ENCODE data around the gene E2F8.

The E2F8 gene

DNA sequence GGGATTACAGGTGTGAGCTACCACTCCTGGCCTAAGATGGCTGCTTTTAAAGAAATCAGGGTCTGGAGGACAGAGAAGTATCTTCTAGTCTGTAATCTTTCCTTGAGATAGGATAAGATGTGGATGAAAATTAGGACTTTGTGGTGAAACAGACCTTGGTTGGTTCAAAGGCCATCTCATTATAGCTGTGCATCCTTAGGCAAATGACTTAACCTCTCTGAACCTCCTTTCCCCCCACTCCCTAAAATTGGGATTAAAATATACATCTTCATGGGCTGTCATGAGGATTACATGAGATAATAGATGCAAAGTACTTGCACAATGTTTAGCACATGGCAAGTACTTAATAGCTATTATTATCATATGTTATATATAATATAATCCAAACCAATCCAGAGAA lies 10.8 kb upstream of the E2F8 start:
- no peaks in the 10 kb centered on the region for H3K4me1 ChIP-seq (ENCODE audit: insufficient read depth, insufficient read length)
- no peak overlapping the region for H3K9ac ChIP-seq (ENCODE audit: insufficient read length, low read depth)
- no peaks in the 10 kb centered on the region for H3K27me3 ChIP-seq (ENCODE audit: insufficient read depth, insufficient read length)
- no peak overlapping the region for H3K4me3 ChIP-seq (ENCODE audit: insufficient read length, low read depth)
- DNase-seq (ENCODE audit: low read depth, low spot score), result no peak
- no peak for TF ChIP-seq ZNF274 (IDR thresholded peaks at IDR 0.05; ENCODE audit: low read depth, low read length)
- no peak for TF ChIP-seq YY1 (IDR thresholded peaks at IDR 0.05; ENCODE audit: insufficient read depth, insufficient read length)
- no peak for TF ChIP-seq SUZ12 (IDR thresholded peaks at IDR 0.05; ENCODE audit: extremely low read depth, insufficient read depth, insufficient read length)
- no peaks in the 10 kb centered on the region for H3K36me3 ChIP-seq (ENCODE audit: insufficient read depth, insufficient read length, low read length)
- no peaks in the 10 kb centered on the region for H3K9me3 ChIP-seq (ENCODE audit: insufficient read depth, low read length)

DNA sequence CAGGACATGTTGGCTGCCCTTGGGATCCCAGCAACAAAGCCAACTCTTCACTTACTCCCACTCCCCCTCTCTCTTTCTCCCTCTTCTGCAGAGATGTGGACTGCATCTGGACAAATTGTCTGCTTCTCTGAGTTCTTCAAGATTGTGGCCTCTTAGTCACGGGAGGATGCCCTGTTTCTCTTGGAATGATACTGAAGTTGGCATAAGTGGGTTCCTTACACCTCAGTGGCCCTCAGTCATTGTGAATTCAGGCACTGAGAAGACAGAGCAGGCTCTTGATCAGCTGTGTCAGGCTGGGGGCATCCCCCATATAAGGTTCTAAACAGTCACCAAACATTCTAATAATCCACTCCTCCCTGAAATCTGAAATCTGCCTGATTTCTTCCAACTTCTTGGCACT lies 6.1 kb upstream of the E2F8 start:
- Histone ChIP-seq H3K27me3 (ENCODE audit: insufficient read depth, insufficient read length) (peaks cover 30% of the 10 kb centered on the region), H3K4me3 (ENCODE audit: insufficient read length, low read depth) (no peak overlapping the region), H3K4me1 (ENCODE audit: insufficient read depth, insufficient read length) (peaks cover 5% of the 10 kb centered on the region), H3K36me3 (ENCODE audit: insufficient read depth, insufficient read length, low read length) (no peaks in the 10 kb centered on the region), H3K9me3 (ENCODE audit: insufficient read depth, low read length) (no peaks in the 10 kb centered on the region), H3K9ac (ENCODE audit: insufficient read length, low read depth) (no peak overlapping the region)
- no peak for DNase-seq (ENCODE audit: low read depth, low spot score)
- TF ChIP-seq ZNF274 (IDR thresholded peaks at IDR 0.05; ENCODE audit: low read depth, low read length) (no peak), SUZ12 (IDR thresholded peaks at IDR 0.05; ENCODE audit: extremely low read depth, insufficient read depth, insufficient read length) (no peak), YY1 (IDR thresholded peaks at IDR 0.05; ENCODE audit: insufficient read depth, insufficient read length) (no peak)

DNA sequence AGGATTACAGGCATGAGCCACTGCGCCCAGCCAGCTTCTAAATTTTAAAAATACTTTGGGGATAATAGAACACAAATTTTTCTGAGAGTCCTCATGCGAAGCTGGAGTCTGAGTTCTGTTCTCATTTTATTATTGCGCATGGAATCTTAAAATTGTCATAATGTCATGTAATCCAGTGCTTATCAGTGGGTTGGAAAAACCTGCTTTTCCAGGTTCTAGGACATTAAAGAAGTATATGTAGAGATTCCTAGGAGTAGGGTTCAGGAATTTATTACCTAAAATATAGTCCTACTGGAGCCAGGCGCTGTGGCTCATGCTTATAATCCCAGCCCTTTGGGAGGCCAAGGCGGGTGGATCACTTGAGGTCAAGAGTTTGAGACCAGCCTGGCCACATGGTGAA lies 4.6 kb upstream of the E2F8 start:
- H3K4me1 ChIP-seq (ENCODE audit: insufficient read depth, insufficient read length), result peaks cover 5% of the 10 kb centered on the region
- DNase-seq (ENCODE audit: low read depth, low spot score), result no peak
- TF ChIP-seq ZNF274 (IDR thresholded peaks at IDR 0.05; ENCODE audit: low read depth, low read length) (no peak), YY1 (IDR thresholded peaks at IDR 0.05; ENCODE audit: insufficient read depth, insufficient read length) (no peak), SUZ12 (IDR thresholded peaks at IDR 0.05; ENCODE audit: extremely low read depth, insufficient read depth, insufficient read length) (no peak)
- H3K27me3 ChIP-seq (ENCODE audit: insufficient read depth, insufficient read length), result peaks cover 32% of the 10 kb centered on the region
- H3K4me3 ChIP-seq (ENCODE audit: insufficient read length, low read depth), result no peak overlapping the region
- H3K9me3 ChIP-seq (ENCODE audit: insufficient read depth, low read length), result no peaks in the 10 kb centered on the region
- H3K9ac ChIP-seq (ENCODE audit: insufficient read length, low read depth), result no peak overlapping the region
- H3K36me3 ChIP-seq (ENCODE audit: insufficient read depth, insufficient read length, low read length), result no peaks in the 10 kb centered on the region

DNA sequence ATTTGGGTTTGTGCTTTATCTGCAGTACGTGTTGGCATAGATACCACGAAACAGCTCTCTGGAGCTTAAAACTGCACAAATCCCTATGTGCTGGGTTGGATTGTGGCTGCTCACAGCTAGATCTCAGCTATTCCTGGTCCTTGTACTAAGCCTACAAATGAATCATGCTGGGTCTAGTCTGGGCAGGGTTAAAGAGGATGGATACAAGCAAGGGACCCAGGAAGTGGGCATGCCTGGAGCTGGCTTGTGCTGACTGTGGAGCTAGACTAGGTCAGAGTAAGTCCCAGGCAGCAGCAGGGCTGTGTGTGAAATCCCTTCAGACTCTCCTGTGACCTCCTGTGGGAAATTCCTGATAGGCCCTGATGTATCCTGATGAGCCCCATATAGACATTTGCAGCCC lies 3.9 kb upstream of the E2F8 start:
- H3K9ac ChIP-seq (ENCODE audit: insufficient read length, low read depth), result no peak overlapping the region
- TF ChIP-seq YY1 (IDR thresholded peaks at IDR 0.05; ENCODE audit: insufficient read depth, insufficient read length) (no peak), ZNF274 (IDR thresholded peaks at IDR 0.05; ENCODE audit: low read depth, low read length) (no peak)
- no peaks in the 10 kb centered on the region for H3K9me3 ChIP-seq (ENCODE audit: insufficient read depth, low read length)
- no peak for DNase-seq (ENCODE audit: low read depth, low spot score)
- H3K36me3 ChIP-seq (ENCODE audit: insufficient read depth, insufficient read length, low read length), result no peaks in the 10 kb centered on the region
- H3K4me1 ChIP-seq (ENCODE audit: insufficient read depth, insufficient read length), result peaks cover 5% of the 10 kb centered on the region
- peaks cover 38% of the 10 kb centered on the region for H3K27me3 ChIP-seq (ENCODE audit: insufficient read depth, insufficient read length)
- H3K4me3 ChIP-seq (ENCODE audit: insufficient read length, low read depth), result no peak overlapping the region

DNA sequence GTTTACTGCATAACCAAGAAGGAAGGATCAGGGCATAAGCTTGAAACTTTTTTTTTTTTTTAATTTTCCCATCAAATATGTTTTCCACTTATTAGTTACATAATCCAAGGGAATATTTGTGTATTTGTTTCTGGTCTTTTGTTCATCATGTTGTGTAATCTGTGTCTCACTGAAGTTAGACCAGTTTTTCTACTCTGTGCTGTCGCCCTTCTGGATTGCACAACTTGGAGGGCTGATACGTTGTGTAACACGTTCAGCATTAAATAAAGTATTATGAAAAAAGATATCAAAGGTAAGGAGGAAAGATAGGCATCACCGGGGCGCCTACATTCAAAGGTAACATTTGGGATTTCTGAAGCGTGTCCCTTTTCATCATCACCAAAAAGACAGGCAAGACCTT lies 3.3 kb upstream of the E2F8 start:
- no peaks in the 10 kb centered on the region for H3K9me3 ChIP-seq (ENCODE audit: insufficient read depth, low read length)
- H3K4me1 ChIP-seq (ENCODE audit: insufficient read depth, insufficient read length), result peaks cover 5% of the 10 kb centered on the region
- TF ChIP-seq SUZ12 (IDR thresholded peaks at IDR 0.05; ENCODE audit: extremely low read depth, insufficient read depth, insufficient read length) (no peak), ZNF274 (IDR thresholded peaks at IDR 0.05; ENCODE audit: low read depth, low read length) (no peak), YY1 (IDR thresholded peaks at IDR 0.05; ENCODE audit: insufficient read depth, insufficient read length) (no peak)
- no peak overlapping the region for H3K9ac ChIP-seq (ENCODE audit: insufficient read length, low read depth)
- no peak for DNase-seq (ENCODE audit: low read depth, low spot score)
- no peaks in the 10 kb centered on the region for H3K36me3 ChIP-seq (ENCODE audit: insufficient read depth, insufficient read length, low read length)
- H3K27me3 ChIP-seq (ENCODE audit: insufficient read depth, insufficient read length), result peaks cover 38% of the 10 kb centered on the region
- H3K4me3 ChIP-seq (ENCODE audit: insufficient read length, low read depth), result no peak overlapping the region

DNA sequence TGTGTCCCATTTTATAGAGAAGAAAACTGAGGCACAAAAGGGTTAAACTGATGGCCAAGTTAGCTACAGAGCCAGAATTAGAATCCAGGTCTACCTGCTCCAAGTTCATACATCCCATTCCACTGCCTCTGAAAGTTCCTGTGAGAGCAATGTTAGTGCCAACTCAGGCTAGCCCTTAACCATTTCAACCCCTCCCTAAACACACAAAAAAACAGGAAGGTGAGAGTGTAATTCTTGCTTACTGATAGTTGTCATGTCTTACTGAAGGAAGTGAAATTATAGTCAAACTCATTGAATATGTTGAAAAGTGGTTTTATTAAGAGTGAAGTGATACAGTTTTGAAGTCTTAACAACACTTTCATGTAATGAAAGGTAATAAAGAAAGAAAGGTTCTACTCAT lies 2.9 kb upstream of the E2F8 start:
- Histone ChIP-seq H3K9me3 (ENCODE audit: insufficient read depth, low read length) (no peaks in the 10 kb centered on the region), H3K4me3 (ENCODE audit: insufficient read length, low read depth) (no peak overlapping the region), H3K36me3 (ENCODE audit: insufficient read depth, insufficient read length, low read length) (peaks cover 3% of the 10 kb centered on the region), H3K27me3 (ENCODE audit: insufficient read depth, insufficient read length) (peaks cover 38% of the 10 kb centered on the region), H3K9ac (ENCODE audit: insufficient read length, low read depth) (no peak overlapping the region), H3K4me1 (ENCODE audit: insufficient read depth, insufficient read length) (peaks cover 5% of the 10 kb centered on the region)
- TF ChIP-seq ZNF274 (IDR thresholded peaks at IDR 0.05; ENCODE audit: low read depth, low read length) (no peak), YY1 (IDR thresholded peaks at IDR 0.05; ENCODE audit: insufficient read depth, insufficient read length) (no peak), SUZ12 (IDR thresholded peaks at IDR 0.05; ENCODE audit: extremely low read depth, insufficient read depth, insufficient read length) (no peak)
- no peak for DNase-seq (ENCODE audit: low read depth, low spot score)

DNA sequence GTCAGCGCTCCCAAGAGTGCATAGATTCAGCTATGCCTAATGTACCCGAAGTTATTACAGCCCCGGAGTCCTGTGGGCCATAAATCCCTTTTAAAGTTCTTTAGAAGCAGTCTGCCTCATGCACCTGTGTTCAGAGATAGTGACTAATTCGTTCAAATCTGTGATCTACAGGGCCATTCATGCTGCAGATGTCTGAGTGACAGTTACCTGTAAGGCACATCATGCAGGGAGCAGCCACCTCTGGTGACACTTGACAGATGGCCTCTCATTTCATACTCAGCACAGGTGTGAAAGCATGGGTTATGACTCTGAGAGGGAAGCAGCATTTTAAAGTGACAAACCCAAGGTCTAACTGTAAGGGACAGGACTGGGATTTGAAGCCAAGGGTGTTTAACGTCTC lies 2.4 kb upstream of the E2F8 start:
- Histone ChIP-seq H3K9ac (ENCODE audit: insufficient read length, low read depth) (no peak overlapping the region), H3K4me1 (ENCODE audit: insufficient read depth, insufficient read length) (peaks cover 5% of the 10 kb centered on the region), H3K27me3 (ENCODE audit: insufficient read depth, insufficient read length) (peaks cover 38% of the 10 kb centered on the region), H3K36me3 (ENCODE audit: insufficient read depth, insufficient read length, low read length) (peaks cover 3% of the 10 kb centered on the region), H3K4me3 (ENCODE audit: insufficient read length, low read depth) (no peak overlapping the region), H3K9me3 (ENCODE audit: insufficient read depth, low read length) (no peaks in the 10 kb centered on the region)
- no peak for TF ChIP-seq ZNF274 (IDR thresholded peaks at IDR 0.05; ENCODE audit: low read depth, low read length)
- no peak for TF ChIP-seq SUZ12 (IDR thresholded peaks at IDR 0.05; ENCODE audit: extremely low read depth, insufficient read depth, insufficient read length)
- TF ChIP-seq YY1 (IDR thresholded peaks at IDR 0.05; ENCODE audit: insufficient read depth, insufficient read length), result no peak
- no peak for DNase-seq (ENCODE audit: low read depth, low spot score)

All from NT2/D1 (cell line).